G401.6 (cell line): ENCODE measurements around the gene CPOX.

Experiments
- FAIRE-seq: peaks from 2 replicates; lab custom pipeline; 2012; peaks lifted over from hg19 to GRCh38; lab: Jason Lieb, UNC

Gene CPOX

GRCh38 chr3:98534168-98534567, 59.2 kb downstream of the CPOX start:
- no peak for FAIRE-seq

GRCh38 chr3:98532709-98533571, 60.5 kb downstream of the CPOX start:
- FAIRE-seq, result no peak

GRCh38 chr3:98532275-98532637, 61.2 kb downstream of the CPOX start:
- FAIRE-seq, result no peak

GRCh38 chr3:98531622-98532274, 61.7 kb downstream of the CPOX start, which contains the start of gene GPR15:
GPR15 (plus strand) TSS chr3:98531978; CDS start chr3:98532034, 56 bp downstream.
- FAIRE-seq, result no peak

- FAIRE-seq, result no peak
Observed at GRCh38 chr3:98530676-98531075, 62.7 kb downstream of the CPOX start.

- no peak for FAIRE-seq
Observed at GRCh38 chr3:98529856-98530459, 63.5 kb downstream of the CPOX start.
